ENCODE measurements around the gene DMBX1. TPM values are rescaled to one million over a fixed set of nuclear protein-coding genes. Genes with fewer than 3 reads are reported as not detected.

The DMBX1 gene
- total RNA-seq, 1 donor from 2014 or later = not detected

DNA sequence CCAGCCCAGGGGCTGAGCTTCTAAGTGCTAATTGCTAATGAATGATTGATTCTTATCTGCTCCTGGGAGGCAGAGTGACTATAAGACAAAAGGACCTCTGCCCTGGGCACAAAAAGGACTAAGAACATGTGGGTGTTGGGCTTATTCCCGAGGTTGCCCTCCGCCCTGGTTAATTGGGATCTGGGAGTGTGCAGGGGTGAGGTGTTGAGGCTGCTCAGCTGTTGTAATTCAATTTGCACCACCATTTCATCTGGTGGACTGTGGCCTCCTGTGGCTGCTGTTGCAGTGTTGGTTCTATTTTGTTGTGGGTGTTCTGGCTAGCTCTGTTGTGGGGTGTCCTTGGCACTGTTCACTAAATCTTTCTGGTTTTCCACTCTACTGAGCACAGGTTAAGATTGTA, 48.5 kb downstream of the DMBX1 start:
- no peak overlapping the region for H3K27ac Mint-ChIP-seq
- intact Hi-C loops (cut with micrococcal nuclease) = no loop called here
- H3K4me1 Mint-ChIP-seq = peaks cover 2% of the 10 kb centered on the region
- TF ChIP-seq, protein P1, sequence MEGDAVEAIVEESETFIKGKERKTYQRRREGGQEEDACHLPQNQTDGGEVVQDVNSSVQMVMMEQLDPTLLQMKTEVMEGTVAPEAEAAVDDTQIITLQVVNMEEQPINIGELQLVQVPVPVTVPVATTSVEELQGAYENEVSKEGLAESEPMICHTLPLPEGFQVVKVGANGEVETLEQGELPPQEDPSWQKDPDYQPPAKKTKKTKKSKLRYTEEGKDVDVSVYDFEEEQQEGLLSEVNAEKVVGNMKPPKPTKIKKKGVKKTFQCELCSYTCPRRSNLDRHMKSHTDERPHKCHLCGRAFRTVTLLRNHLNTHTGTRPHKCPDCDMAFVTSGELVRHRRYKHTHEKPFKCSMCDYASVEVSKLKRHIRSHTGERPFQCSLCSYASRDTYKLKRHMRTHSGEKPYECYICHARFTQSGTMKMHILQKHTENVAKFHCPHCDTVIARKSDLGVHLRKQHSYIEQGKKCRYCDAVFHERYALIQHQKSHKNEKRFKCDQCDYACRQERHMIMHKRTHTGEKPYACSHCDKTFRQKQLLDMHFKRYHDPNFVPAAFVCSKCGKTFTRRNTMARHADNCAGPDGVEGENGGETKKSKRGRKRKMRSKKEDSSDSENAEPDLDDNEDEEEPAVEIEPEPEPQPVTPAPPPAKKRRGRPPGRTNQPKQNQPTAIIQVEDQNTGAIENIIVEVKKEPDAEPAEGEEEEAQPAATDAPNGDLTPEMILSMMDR (IDR thresholded peaks at IDR 0.05) = no peak
- peaks cover 54% of the 10 kb centered on the region for H3K27me3 Mint-ChIP-seq
- no peak overlapping the region for H3K4me3 Mint-ChIP-seq
- no peaks in the 10 kb centered on the region for H3K36me3 Mint-ChIP-seq (ENCODE audit: low read depth)
- ATAC-seq (ENCODE audit: low read depth) (no peak), DNase-seq (no peak)
- H3K9me3 Mint-ChIP-seq = peaks cover 2% of the 10 kb centered on the region
- CTCF ChIA-PET = no interaction called here
- POLR2A ChIA-PET = no interaction called here

Other genes starting within 250 kb of the DMBX1 start
- 2.9 and 3.7 TPM in 2 replicates for gene RAD54L, start 242.1 kb upstream of the DMBX1 start, total RNA-seq
- gene LRRC41, start 186.2 kb upstream of the DMBX1 start, total RNA-seq = 59.5 and 60.2 TPM in 2 replicates
- 243 and 279 TPM in 2 replicates for gene UQCRH, start 186.1 kb upstream of the DMBX1 start, total RNA-seq
- 35.3 and 38.6 TPM in 2 replicates for gene NSUN4, start 149.0 kb upstream of the DMBX1 start, total RNA-seq
- gene FAAH, start 95.5 kb upstream of the DMBX1 start, total RNA-seq = 5.1 and 6.4 TPM in 2 replicates
- gene KNCN, start 61.8 kb downstream of the DMBX1 start, total RNA-seq = not detected in 2 replicates
- 42.3 and 45.0 TPM in 2 replicates for gene MKNK1, start 114.4 kb downstream of the DMBX1 start, total RNA-seq
- gene MOB3C, start 127.0 kb downstream of the DMBX1 start, total RNA-seq = 9.7 and 10.7 TPM in 2 replicates
- 21.2 and 24.5 TPM in 2 replicates for gene ATPAF1, start 178.5 kb downstream of the DMBX1 start, total RNA-seq
- not detected in 2 replicates for gene TEX38, start 182.0 kb downstream of the DMBX1 start, total RNA-seq
- gene EFCAB14, start 229.3 kb downstream of the DMBX1 start, total RNA-seq = 70.2 and 79.8 TPM in 2 replicates

Data from activated B cell treated with CpG ODN at 0.5 μM for 24 hours (primary cell).